Activated B cell treated with CpG ODN at 0.5 μM for 24 hours (primary cell): ENCODE results near the gene CHAT. TPM values are rescaled to one million over a fixed set of nuclear protein-coding genes. Genes with fewer than 3 reads are reported as not detected.

ENCODE experiments used
- ATAC-seq: fragments of 200-7000 bp; cut with Tn5 transposase; one replicate; pipeline ENCODE4 v1.10.0; 2021; ENCODE audit warnings: low read depth, mild to moderate bottlenecking, moderate library complexity
- CTCF ChIA-PET: fragments of 350-600 bp; sonication (Branson Sonifier 250); formaldehyde crosslinking; loops from one replicate; lab custom pipeline; 2021; ENCODE audit warnings: antibody characterized with exemption; lab: Charles Lee
- POLR2A ChIA-PET: fragments of 350-600 bp; sonication (Branson Sonifier 250); formaldehyde crosslinking; loops from one replicate; lab custom pipeline; 2021; ENCODE audit warnings: antibody characterized with exemption; lab: Charles Lee
- DNase-seq: peaks from one replicate; pipeline ENCODE4 v3.0.0; 2022
- H3K27ac Mint-ChIP-seq: one replicate; pipeline ENCODE4 v1.8.0; 2020; ENCODE audit warnings: mixed read lengths
- H3K27me3 Mint-ChIP-seq: one replicate; pipeline ENCODE4 v1.8.0; 2021; ENCODE audit warnings: mixed read lengths
- H3K36me3 Mint-ChIP-seq: one replicate; pipeline ENCODE4 v1.8.0; 2021; ENCODE audit warnings: low read depth, mixed read lengths
- H3K4me1 Mint-ChIP-seq: one replicate; pipeline ENCODE4 v1.8.0; 2021; ENCODE audit warnings: mixed read lengths
- H3K4me3 Mint-ChIP-seq: one replicate; pipeline ENCODE4 v1.8.0; 2020; ENCODE audit warnings: mild to moderate bottlenecking, mixed read lengths
- H3K9me3 Mint-ChIP-seq: one replicate; pipeline ENCODE4 v1.8.0; 2020; ENCODE audit warnings: mixed read lengths
- CTCF ChIP-seq: fragments of 200-600 bp; IDR thresholded peaks from one replicate; pipeline ENCODE4 v1.8.0; 2022; ENCODE audit warnings: antibody characterized with exemption, mild to moderate bottlenecking
- intact Hi-C: fragments of 100-400 bp; cut with micrococcal nuclease; formaldehyde crosslinking; loops from one replicate; pipeline ENCODE4 v1.15.1; 2024
- total RNA-seq: library from RNA; stranded (reverse); gene quantifications from 2 replicates; pipeline ENCODE4 v1.2.3, GENCODE V29; 2022

Gene CHAT
- total RNA-seq, 1 donor from 2014 or later, result not detected

- Mint-ChIP-seq H3K27ac (no peak overlapping the region), H3K4me3 (no peak overlapping the region), H3K4me1 (peaks cover 8% of the 10 kb centered on the region), H3K36me3 (no peaks in the 10 kb centered on the region), H3K9me3 (no peaks in the 10 kb centered on the region), H3K27me3 (peaks cover 34% of the 10 kb centered on the region)
- intact Hi-C loops, result no loop called here
- no peak for ATAC-seq
- no peak for DNase-seq
- TF ChIP-seq CTCF, result no peak
- POLR2A ChIA-PET, result no interaction called here
- CTCF ChIA-PET, result no interaction called here
These were observed 32.3 kb downstream of the CHAT start for GRCh38 chr10:49645871-49646870.

DNA sequence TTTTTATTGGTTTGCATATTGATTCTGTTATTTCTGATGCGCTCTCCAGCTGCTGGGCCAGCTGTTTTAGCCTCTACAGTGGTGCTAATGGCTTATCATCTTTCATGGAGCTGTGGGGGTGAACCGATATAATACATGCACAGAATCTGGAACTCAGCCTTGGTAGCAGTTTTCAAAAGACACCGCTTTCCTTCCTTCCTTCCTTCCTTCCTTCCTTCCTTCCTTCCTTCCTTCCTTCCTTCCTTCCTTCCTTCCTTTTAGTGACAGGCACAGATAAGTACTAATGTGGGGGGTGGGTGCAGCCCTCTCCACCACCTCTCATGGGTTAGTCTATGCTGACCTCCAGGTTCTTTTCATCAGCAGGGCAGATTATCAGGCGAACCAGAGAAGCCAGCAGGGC lies 33.7 kb downstream of the CHAT start:
- Mint-ChIP-seq H3K27ac (no peak overlapping the region), H3K9me3 (no peaks in the 10 kb centered on the region), H3K36me3 (no peaks in the 10 kb centered on the region), H3K4me1 (peaks cover 8% of the 10 kb centered on the region), H3K27me3 (peaks cover 30% of the 10 kb centered on the region), H3K4me3 (no peak overlapping the region)
- ChIA-PET POLR2A (no interaction called here), CTCF (no interaction called here)
- ATAC-seq (no peak), DNase-seq (no peak)
- intact Hi-C loops, result no loop called here
- TF ChIP-seq CTCF, result no peak

GRCh38 chr10:49647985-49648795 lies 34.4 kb downstream of the CHAT start:
- intact Hi-C loops, result no loop called here
- peaks cover 8% of the 10 kb centered on the region for H3K4me1 Mint-ChIP-seq
- no peak overlapping the region for H3K4me3 Mint-ChIP-seq
- no peak for TF ChIP-seq CTCF
- no peak for DNase-seq
- H3K9me3 Mint-ChIP-seq, result no peaks in the 10 kb centered on the region
- H3K27ac Mint-ChIP-seq, result no peak overlapping the region
- ChIA-PET POLR2A (no interaction called here), CTCF (no interaction called here)
- H3K27me3 Mint-ChIP-seq, result peaks cover 32% of the 10 kb centered on the region
- ATAC-seq, result no peak
- H3K36me3 Mint-ChIP-seq, result no peaks in the 10 kb centered on the region

- ATAC-seq (no peak), DNase-seq (no peak)
- Mint-ChIP-seq H3K36me3 (no peaks in the 10 kb centered on the region), H3K4me3 (no peak overlapping the region), H3K4me1 (peaks cover 8% of the 10 kb centered on the region), H3K9me3 (no peaks in the 10 kb centered on the region), H3K27ac (no peak overlapping the region), H3K27me3 (peaks cover 27% of the 10 kb centered on the region)
- intact Hi-C loops, result no loop called here
- POLR2A ChIA-PET, result no interaction called here
- TF ChIP-seq CTCF, result no peak
- CTCF ChIA-PET, result no interaction called here
These were observed 35.5 kb downstream of the CHAT start for GRCh38 chr10:49649294-49649693.
